HEK293T (cell line): ENCODE data around the gene KCTD14.

Source experiments
- ARNT ChIP-seq: fragments of 450-650 bp; IDR thresholded peaks from 2 replicates; pipeline ENCODE4 v1.6.1; 2017; ENCODE audit warnings: mild to moderate bottlenecking
- SP1 ChIP-seq: fragments of 450-650 bp; IDR thresholded peaks from 2 replicates; pipeline ENCODE4 v1.6.1; 2017

- TF ChIP-seq ARNT, result no peak
- no peak for TF ChIP-seq SP1
Observed at GRCh38 chr11:78069465-78069864, 46.4 kb upstream of the KCTD14 start.
